Measurements from ENCODE around the gene BACE2.
A peak's percentile ranks its signal among the peaks of the same experiment; 100 is the strongest.

The BACE2 gene

GRCh38 chr21:41215856-41216408 lies 48.0 kb downstream of the BACE2 start:
- no peak for TF ChIP-seq CTCF (IDR thresholded peaks at IDR 0.05; ENCODE audit: low read depth, low read length)
- DNase-seq (ENCODE audit: low read depth, low spot score) = no peak
- in situ Hi-C loops (cut with HindIII; ENCODE audit: low sequenced_read_pairs) = no loop called here
- no peak overlapping the region for H3K4me3 ChIP-seq (ENCODE audit: low read depth, low read length)

- no peak for TF ChIP-seq CTCF (IDR thresholded peaks at IDR 0.05; ENCODE audit: low read depth, low read length)
- no peak overlapping the region for H3K4me3 ChIP-seq (ENCODE audit: low read depth, low read length)
- in situ Hi-C loops (cut with HindIII; ENCODE audit: low sequenced_read_pairs) = no loop called here
- DNase-seq (ENCODE audit: low read depth, low spot score) = no peak
Observed at GRCh38 chr21:41216486-41216885, 48.5 kb downstream of the BACE2 start.

GRCh38 chr21:41217671-41218385 lies 49.9 kb downstream of the BACE2 start:
- H3K4me3 ChIP-seq (ENCODE audit: low read depth, low read length) = no peak overlapping the region
- no peak for TF ChIP-seq CTCF (IDR thresholded peaks at IDR 0.05; ENCODE audit: low read depth, low read length)
- in situ Hi-C loops (cut with HindIII; ENCODE audit: low sequenced_read_pairs) = no loop called here
- DNase-seq (ENCODE audit: low read depth, low spot score) = peak; percentile 28

- in situ Hi-C loops (cut with HindIII; ENCODE audit: low sequenced_read_pairs) = no loop called here
- no peak for TF ChIP-seq CTCF (IDR thresholded peaks at IDR 0.05; ENCODE audit: low read depth, low read length)
Observed at GRCh38 chr21:41219498-41220207, 51.7 kb downstream of the BACE2 start.

GRCh38 chr21:41220208-41220733 lies 52.3 kb downstream of the BACE2 start:
- H3K4me3 ChIP-seq (ENCODE audit: low read depth, low read length) = no peak overlapping the region
- no peak for DNase-seq (ENCODE audit: low read depth, low spot score)
- no peak for TF ChIP-seq CTCF (IDR thresholded peaks at IDR 0.05; ENCODE audit: low read depth, low read length)
- in situ Hi-C loops (cut with HindIII; ENCODE audit: low sequenced_read_pairs) = no loop called here

More at GRCh38 chr21:41219498-41220207, 51.7 kb downstream of the BACE2 start:
- H3K4me3 ChIP-seq (ENCODE audit: low read depth, low read length) = no peak overlapping the region
- DNase-seq (ENCODE audit: low read depth, low spot score) = no peak

GRCh38 chr21:41222247-41223068 lies 54.5 kb downstream of the BACE2 start:
- in situ Hi-C loops (cut with HindIII; ENCODE audit: low sequenced_read_pairs) = no loop called here
- no peak for TF ChIP-seq CTCF (IDR thresholded peaks at IDR 0.05; ENCODE audit: low read depth, low read length)
- no peak overlapping the region for H3K4me3 ChIP-seq (ENCODE audit: low read depth, low read length)
- DNase-seq (ENCODE audit: low read depth, low spot score) = peak; percentile 6

All from astrocyte of the spinal cord (primary cell).